HG03571 (cell line): ENCODE data around the gene RGS4.
"Not testable (repeated sequence)": the region's sequence is repeated elsewhere in the genome, so short reads cannot be mapped to it uniquely, and the experiment has no call there.

Experiments
- ATAC-seq: cut with Tn5 transposase; IDR thresholded peaks from one replicate; pipeline ENCODE4 v1.9.1; 2021; ENCODE audit not compliant: unreplicated experiment

The RGS4 gene

DNA sequence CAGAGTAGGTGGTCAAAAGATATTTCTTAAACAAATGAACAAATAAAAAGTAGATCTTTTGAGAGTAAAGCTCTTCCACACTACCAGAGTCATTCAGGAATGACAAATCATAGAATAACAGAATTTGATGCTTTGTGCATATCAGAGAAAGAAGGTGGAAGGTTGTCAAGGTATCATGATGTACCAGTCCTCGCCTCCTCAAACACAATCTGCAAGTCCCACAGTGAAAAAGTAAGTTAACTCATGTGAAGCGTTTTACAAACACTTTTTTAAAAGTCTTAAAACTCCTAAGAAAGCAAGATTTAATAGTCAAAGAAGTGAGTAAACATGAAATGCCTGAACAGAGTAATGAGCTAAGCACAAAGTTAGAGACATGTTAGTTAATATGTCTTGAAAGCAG, 2.5 kb upstream of the RGS4 start:
- no peak for ATAC-seq

DNA sequence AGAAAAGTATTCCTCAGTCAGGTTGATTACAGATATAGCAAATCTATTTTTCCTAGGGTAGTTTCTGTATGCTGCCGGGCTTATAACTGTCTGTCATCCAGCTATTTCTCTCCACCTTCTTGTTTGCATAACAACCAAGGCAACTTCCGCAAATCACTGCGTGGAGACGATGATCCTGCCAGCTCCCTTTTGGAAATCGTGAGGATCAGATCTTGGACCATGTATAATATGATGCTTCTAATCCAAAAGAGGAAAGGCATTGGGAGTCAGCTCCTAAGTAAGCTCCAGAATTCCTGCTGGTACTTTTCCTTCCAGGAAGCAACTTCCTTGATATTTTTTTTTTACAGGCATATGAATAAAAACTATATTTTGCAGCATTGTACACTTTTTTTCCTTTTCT, 445 bp upstream of the RGS4 start:
- no peak for ATAC-seq

GRCh38 chr1:163069655-163070277, 605 bp downstream of the RGS4 start:
- no peak for ATAC-seq

DNA sequence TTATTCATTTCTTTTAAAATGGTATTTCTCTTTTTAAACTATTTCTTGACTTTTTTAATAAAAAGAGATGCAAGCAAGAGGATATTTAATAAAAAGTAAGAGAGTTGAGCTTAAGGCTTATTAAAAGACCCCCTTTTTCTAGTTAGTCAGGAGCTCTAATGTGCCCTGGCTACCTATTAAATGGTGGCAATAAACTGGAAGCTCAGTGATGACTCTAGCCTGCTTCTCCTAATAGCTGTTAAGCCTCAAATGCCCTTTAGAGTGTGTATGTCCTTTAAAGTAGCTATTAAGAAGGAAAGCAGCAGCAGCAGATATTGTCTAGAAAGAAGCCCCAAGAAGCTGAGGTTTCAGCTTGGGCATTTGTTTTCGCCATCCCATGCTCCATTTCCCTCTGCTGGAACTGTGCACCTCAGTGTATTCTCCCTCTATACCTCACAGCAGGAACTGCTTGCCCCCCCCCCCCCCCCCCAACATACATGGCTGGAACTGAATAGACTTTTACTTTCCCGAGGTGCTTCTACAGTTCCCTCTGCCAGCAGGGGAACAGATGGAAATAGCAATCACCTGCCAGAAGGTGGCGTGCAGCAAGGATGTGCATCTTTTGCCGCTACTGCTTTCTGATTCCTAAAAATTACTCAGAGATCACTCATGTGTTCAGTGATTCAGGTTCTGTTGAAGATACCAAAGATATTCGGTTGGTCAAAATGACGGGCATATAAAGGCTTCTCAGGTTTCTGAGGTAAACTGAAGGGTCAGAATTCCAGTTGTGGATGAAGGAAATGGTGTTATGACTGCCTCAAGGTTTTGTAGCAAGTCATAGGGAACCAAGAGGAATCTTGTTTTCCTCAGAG, 2.5 kb downstream of the RGS4 start:
- no peak for ATAC-seq

- ATAC-seq, result no peak
Observed at GRCh38 chr1:163072658-163073057, 3.5 kb downstream of the RGS4 start.

- no peak for ATAC-seq
Observed at GRCh38 chr1:163074004-163074403, 4.8 kb downstream of the RGS4 start.

DNA sequence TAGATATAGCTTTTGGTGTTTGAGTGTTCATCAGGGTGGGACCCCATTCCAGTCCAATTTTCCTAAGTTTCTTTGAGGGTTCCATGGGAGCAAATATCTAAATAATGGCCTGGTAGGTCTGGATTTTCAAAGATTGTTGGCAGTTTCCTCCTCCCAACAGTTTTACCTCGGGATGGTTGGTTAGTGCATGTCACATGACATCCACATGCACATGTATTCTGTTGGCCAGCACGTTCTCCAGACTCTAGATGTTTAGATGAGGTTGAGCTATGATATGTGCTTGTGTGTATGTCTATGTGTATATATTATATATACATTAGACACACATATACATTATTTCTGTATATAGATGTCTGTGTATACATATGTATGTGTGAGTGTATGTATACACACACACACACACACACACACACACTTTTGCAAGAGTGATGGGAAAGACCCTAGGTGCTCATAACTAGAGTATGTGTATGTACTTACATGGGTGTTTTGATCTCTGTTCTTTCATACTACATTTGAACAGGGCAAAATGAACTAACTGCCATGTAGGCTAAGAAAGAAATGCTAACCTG, 5.6 kb downstream of the RGS4 start:
- ATAC-seq, result no peak

DNA sequence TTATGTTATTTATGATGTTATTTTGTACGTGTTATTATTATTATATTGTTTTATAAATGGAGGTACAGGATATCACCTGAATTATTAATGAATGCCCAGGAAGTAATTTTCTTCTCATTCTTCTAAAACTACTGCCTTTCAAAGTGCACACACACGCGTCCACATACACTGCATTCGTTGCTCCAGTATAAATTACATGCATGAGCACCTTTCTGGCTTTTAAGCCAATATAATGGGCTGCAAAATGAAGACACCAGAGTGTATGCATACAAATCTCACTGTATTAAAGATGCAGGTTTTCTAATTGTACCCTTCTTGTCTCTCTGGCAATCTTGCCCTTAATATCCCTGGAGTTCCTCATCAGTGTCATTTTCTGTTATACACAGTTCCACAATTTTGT, 6.9 kb downstream of the RGS4 start:
- no peak for ATAC-seq

DNA sequence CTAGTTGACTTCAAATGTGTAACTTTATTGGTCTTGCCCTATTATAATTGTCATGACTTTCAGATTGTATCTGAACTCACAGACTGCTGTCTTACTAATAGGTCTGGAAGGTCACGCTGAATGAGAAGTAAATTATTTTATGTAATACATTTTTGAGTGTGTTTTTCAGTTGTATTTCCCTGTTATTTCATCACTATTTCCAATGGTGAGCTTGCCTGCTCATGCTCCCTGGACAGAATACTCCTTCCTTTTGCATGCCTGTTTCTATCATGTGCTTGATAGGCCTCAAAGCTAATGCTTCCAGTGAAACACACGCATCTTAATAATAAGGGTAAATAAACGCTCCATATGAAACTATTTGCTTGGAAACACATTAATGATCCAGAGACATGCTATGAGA, 7.3 kb downstream of the RGS4 start:
- ATAC-seq, result no peak

DNA sequence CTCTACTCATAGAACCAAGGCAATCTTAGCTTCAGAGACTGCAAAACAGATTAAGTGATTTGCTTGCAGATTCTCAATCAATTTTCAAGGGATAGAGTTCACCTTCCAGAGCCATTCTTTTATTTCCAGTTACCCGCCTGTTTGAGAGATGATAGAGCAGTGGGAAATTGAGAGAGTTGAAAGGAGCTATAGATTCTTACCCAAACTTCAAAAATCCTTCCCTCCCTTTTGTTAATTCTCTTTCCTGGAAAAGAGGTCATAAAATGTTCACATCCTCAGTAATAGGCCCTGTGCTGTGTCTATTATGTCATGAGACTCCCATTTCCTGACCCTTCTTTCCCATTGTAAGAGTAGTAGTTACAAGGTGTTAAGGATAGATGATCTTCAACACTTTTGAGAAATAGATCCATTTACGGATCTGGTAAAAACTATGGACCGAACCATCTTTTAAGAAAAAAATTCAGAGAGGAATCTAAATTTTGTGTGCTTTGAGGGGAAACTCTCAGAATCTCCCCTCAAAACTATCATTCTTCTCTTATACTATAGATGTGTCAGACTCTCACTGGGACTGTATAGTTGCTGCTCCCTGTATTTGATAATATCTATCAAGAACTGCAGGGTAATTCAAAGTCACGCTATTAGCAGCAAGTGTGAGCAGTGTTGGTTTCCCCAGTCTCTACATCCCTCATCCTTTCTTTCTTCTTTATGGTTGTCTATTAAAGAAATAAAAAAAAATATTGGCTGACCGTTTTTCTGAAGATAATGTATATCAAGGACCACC, 8.0 kb downstream of the RGS4 start:
- no peak for ATAC-seq

- ATAC-seq, result no peak
Observed at GRCh38 chr1:163082971-163083370, 13.8 kb downstream of the RGS4 start.

- no peak for ATAC-seq
Observed at GRCh38 chr1:163083690-163084089, 14.5 kb downstream of the RGS4 start.

DNA sequence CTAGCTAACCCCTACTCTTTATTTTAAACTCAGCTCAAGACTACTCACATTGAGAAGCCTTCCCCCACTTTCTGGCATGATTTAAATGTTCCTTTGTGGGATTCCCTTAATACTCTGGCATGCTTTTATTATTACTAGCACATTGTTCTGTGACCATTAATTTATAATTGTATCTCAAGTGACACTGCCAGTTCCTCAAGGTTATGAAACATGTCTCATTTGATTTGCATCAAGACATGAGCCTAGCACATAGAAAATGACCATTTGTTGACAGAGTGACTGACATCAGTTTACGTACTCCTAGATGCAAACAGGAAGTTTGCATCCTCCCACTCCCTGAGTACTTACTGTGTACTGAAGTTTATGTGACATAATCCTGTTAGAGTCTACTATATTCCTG, 15.2 kb downstream of the RGS4 start:
- no peak for ATAC-seq

GRCh38 chr1:163085041-163085903, 16.1 kb downstream of the RGS4 start:
- no peak for ATAC-seq

DNA sequence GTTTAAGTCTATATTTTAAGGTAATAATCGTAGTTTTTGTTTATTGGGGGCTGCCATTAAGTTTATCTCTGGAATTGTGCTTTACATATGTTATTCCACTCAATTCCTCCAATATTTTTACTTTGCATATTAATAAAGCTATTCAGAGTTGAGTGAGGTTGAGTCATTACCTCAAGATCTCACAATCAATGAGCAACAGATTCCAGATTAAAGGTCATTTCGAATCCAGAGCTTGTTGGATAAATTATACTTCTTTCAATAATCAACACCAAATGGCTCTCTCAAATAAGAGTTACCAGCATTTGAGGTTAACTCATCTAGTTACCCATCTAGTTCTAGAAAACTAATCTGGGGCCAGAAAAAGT, 16.7 kb downstream of the RGS4 start:
- ATAC-seq, result no peak

DNA sequence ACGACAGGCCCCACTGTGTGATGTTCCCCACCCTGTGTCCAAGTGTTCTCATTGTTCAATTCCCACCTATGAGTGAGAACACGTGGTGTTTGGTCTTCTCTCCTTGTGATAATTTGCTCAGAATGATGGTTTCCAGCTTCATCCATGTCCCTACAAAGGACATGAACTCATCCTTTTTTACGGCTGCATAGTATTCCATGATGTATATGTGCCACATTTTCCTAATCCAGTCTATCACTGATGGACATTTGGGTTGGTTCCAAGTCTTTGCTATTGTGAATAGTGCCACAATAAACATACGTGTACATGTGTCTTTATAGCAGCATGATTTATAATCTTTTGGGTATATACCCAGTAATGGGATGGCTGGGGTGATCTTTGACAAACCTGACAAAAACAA, 20.0 kb downstream of the RGS4 start:
- not testable (repeated sequence) for ATAC-seq

DNA sequence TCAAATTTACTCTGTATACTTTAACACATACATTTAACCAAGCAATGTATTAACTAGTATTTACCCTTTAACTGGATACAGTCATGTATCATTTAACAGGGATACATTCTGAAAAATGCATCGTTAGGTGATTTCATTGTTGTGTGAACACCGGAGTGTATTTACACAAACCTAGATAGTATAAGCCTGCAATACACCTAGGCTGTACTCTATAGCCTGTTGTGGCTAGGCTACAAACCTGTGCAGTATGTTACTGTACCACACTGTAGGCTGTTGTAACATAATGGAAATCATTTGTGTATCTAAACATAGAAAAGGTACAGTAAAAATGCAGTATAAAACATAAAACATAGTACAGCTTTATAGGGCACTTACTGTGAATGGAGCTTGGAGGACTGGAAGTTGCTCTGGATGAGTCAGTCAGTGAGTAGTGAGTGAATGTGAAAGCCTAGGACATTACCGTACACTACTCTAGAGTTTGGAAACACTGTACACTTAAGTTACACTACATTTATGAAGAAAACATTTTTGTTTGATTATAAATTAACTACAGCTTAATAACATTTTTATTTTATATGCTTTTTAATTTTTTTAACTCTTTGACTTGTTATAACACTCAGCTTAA, 21.3 kb downstream of the RGS4 start:
- ATAC-seq, result no peak

DNA sequence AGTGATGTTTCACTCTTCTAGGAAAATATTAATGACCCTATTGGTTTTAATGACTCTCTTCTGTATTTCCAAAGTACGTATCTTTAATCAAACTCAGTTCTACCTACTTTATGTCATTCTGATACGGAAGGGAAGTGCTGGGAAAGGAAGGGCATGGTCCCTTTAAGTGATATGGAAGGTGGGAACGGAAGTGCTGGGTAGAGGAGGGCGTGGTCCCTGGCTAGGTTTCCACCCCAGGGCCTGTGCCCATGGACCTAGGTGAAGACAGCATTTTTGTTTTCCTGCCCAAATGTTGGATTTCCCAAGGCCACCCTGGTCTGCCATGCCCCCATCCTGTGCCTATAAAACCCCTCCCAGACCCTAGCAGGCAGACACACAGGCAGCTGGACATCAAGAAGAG, 24.0 kb downstream of the RGS4 start:
- ATAC-seq, result no peak

DNA sequence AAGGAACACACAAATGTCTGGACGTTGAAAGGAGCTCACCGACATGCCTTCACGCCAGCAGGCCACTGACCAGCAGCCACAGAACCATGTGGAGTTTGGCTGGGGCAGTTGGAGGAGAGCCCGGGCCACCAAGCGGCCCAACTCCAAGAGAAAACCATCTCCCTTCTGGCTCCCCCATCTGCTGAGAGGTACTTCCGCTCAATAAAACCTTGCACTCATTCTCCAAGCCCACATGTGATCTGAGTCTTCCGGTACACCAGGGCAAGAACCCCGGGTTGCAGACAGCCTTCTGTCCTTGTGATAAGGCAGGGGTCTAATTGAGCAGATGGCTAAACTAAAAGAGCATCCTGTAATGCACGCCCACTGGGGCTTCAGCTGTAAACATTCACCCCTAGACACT, 24.4 kb downstream of the RGS4 start:
- no peak for ATAC-seq

GRCh38 chr1:163094182-163094581, 25.0 kb downstream of the RGS4 start:
- ATAC-seq, result no peak
